Type B pancreatic cell (in vitro differentiated cells): ENCODE data around the gene F13A1. TPM values are rescaled to one million over a fixed set of nuclear protein-coding genes. Genes with fewer than 3 reads are reported as not detected.

ENCODE experiments used
- DNase-seq: peaks from one replicate; pipeline ENCODE4 v3.0.0; 2021; ENCODE audit warnings: mixed read lengths; ENCODE audit not compliant: unreplicated experiment; ENCODE audit errors: extremely low spot score
- H3K27ac Mint-ChIP-seq: 2 replicates; pipeline ENCODE4 v1.8.0; 2021; ENCODE audit warnings: mild to moderate bottlenecking, mixed read lengths
- H3K27me3 Mint-ChIP-seq: 2 replicates; pipeline ENCODE4 v1.8.0; 2021; ENCODE audit warnings: mixed read lengths
- H3K36me3 Mint-ChIP-seq: 2 replicates; pipeline ENCODE4 v1.8.0; 2021; ENCODE audit warnings: mixed read lengths
- H3K4me1 Mint-ChIP-seq: one replicate; pipeline ENCODE4 v1.8.0; 2021; ENCODE audit warnings: mixed read lengths; ENCODE audit not compliant: unreplicated experiment
- H3K4me3 Mint-ChIP-seq: 2 replicates; pipeline ENCODE4 v1.8.0; 2021; ENCODE audit warnings: mild to moderate bottlenecking, mixed read lengths
- H3K9me3 Mint-ChIP-seq: 2 replicates; pipeline ENCODE4 v1.8.0; 2021; ENCODE audit warnings: mixed read lengths
- CTCF ChIP-seq: fragments of 200-600 bp; sonication (generic); conservative IDR thresholded peaks from 2 replicates; pipeline ENCODE4 v1.5.0; 2021; ENCODE audit warnings: antibody characterized with exemption, mild to moderate bottlenecking
- total RNA-seq: library from RNA; stranded (reverse); gene quantifications from 2 replicates; pipeline ENCODE4 v1.2.1, GENCODE V29; 2021; ENCODE audit warnings: low replicate concordance

F13A1 gene
- total RNA-seq, 1 donor from 2014 or later = 0.48 TPM

GRCh38 chr6:6196762-6197161 is 123.7 kb downstream of the F13A1 start:
- Mint-ChIP-seq H3K27me3 (peaks cover 35% of the 10 kb centered on the region), H3K9me3 (peaks cover 4% of the 10 kb centered on the region), H3K4me3 (no peak overlapping the region), H3K36me3 (no peaks in the 10 kb centered on the region), H3K27ac (no peak overlapping the region), H3K4me1 (peaks cover 6% of the 10 kb centered on the region)
- no peak for TF ChIP-seq CTCF
- no peak for DNase-seq

GRCh38 chr6:6195080-6195479 is 125.4 kb downstream of the F13A1 start:
- Mint-ChIP-seq H3K27ac (no peak overlapping the region), H3K4me3 (no peak overlapping the region), H3K36me3 (no peaks in the 10 kb centered on the region), H3K9me3 (peaks cover 9% of the 10 kb centered on the region), H3K4me1 (no peaks in the 10 kb centered on the region), H3K27me3 (peaks cover 38% of the 10 kb centered on the region)
- DNase-seq = no peak
- TF ChIP-seq CTCF = no peak

GRCh38 chr6:6193221-6193745 is 127.2 kb downstream of the F13A1 start:
- DNase-seq = no peak
- Mint-ChIP-seq H3K27ac (no peak overlapping the region), H3K4me1 (no peaks in the 10 kb centered on the region), H3K4me3 (no peak overlapping the region), H3K27me3 (peaks cover 28% of the 10 kb centered on the region), H3K9me3 (peaks cover 5% of the 10 kb centered on the region), H3K36me3 (no peaks in the 10 kb centered on the region)
- TF ChIP-seq CTCF = no peak

GRCh38 chr6:6191909-6192308 is 128.6 kb downstream of the F13A1 start:
- no peak for DNase-seq
- H3K9me3 Mint-ChIP-seq = peaks cover 5% of the 10 kb centered on the region
- H3K27me3 Mint-ChIP-seq = peaks cover 28% of the 10 kb centered on the region
- no peak for TF ChIP-seq CTCF
- H3K27ac Mint-ChIP-seq = no peak overlapping the region
- H3K4me3 Mint-ChIP-seq = no peak overlapping the region
- H3K4me1 Mint-ChIP-seq = no peaks in the 10 kb centered on the region
- no peaks in the 10 kb centered on the region for H3K36me3 Mint-ChIP-seq

GRCh38 chr6:6191476-6191875 is 129.0 kb downstream of the F13A1 start:
- H3K27ac Mint-ChIP-seq = no peak overlapping the region
- H3K9me3 Mint-ChIP-seq = peaks cover 5% of the 10 kb centered on the region
- DNase-seq = no peak
- H3K36me3 Mint-ChIP-seq = no peaks in the 10 kb centered on the region
- H3K27me3 Mint-ChIP-seq = peaks cover 28% of the 10 kb centered on the region
- no peaks in the 10 kb centered on the region for H3K4me1 Mint-ChIP-seq
- H3K4me3 Mint-ChIP-seq = no peak overlapping the region
- no peak for TF ChIP-seq CTCF

- no peaks in the 10 kb centered on the region for H3K4me1 Mint-ChIP-seq
- H3K9me3 Mint-ChIP-seq = no peaks in the 10 kb centered on the region
- DNase-seq = no peak
- no peak for TF ChIP-seq CTCF
- H3K27ac Mint-ChIP-seq = no peak overlapping the region
- H3K4me3 Mint-ChIP-seq = no peak overlapping the region
- H3K27me3 Mint-ChIP-seq = peaks cover 16% of the 10 kb centered on the region
- H3K36me3 Mint-ChIP-seq = no peaks in the 10 kb centered on the region
These were observed 139.8 kb downstream of the F13A1 start for GRCh38 chr6:6180684-6181083.
